ENCODE data around the gene ELANE. TPM values are rescaled to one million over a fixed set of nuclear protein-coding genes. Genes with fewer than 3 reads are reported as not detected.
"Not testable (repeated sequence)": the region's sequence is repeated elsewhere in the genome, so short reads cannot be mapped to it uniquely, and the experiment has no call there.

Gene ELANE
- total and polyA plus RNA-seq, 4 donors = 1.4 to 21.0 (median 9.3) TPM

DNA sequence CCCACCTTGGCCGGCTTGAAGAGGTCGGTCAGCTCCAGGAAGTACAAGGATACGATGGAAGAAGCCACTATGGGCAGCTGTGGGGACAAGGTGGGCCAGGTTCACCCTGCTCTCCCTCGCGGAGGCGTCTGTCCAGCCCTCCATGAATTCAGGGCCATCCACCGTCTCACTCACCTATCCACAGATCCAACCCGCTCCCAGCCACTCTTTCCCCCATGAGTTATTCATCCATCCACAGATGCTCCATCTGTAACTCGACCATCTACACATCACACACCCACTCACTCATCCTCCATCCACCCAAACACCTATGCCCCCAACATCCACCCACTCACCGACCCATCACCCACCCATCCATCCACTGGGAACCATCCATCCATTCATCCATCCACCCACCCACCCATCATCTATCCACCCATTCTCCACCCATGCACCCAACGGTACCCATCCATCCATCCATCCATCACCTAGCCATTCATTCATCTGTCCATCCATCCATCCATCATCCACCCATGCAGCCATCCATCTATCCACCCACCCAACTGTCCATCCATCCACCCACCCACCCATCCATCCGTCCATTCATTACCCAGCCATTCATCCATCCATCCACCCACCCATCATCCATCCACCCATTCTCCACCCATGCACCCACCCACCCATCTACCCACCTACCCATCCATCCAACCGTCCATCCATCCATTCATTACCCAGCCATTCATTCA is 36.2 kb upstream of the ELANE start:
- Histone ChIP-seq H3K9ac (ENCODE audit: insufficient read depth in 1 of 2, low read length in 2 of 2) (no peak overlapping the region), H3K27ac (ENCODE audit: low read depth in 1 of 2, low read length in 1 of 2) (no peak overlapping the region), H3K9me3 (ENCODE audit: control insufficient read depth in 4 of 4, insufficient read depth in 3 of 4, low read length in 3 of 4) (no peaks in the 10 kb centered on the region), H3K36me3 (ENCODE audit: control insufficient read depth in 4 of 4, insufficient read depth in 4 of 4, low read length in 4 of 4) (peaks cover 3 to 26% (median 11%) of the 10 kb centered on the region in 4 donors), H3K4me3 (no peak overlapping the region), H3K4me1 (ENCODE audit: control insufficient read depth in 5 of 5, insufficient read depth in 5 of 5, low read length in 5 of 5) (no peaks in the 10 kb centered on the region), H3K27me3 (ENCODE audit: control insufficient read depth in 3 of 3, insufficient read depth in 3 of 3, low read length in 2 of 3) (no peaks in the 10 kb centered on the region)
- TF ChIP-seq CTCF (IDR thresholded peaks at IDR 0.05; ENCODE audit: control extremely low read depth, extremely low read depth) = no peak
- WGBS, 2 donors = 94 to 97% methylated on average over 13 of the region's 13 CpGs
- DNase-seq (no peak), ATAC-seq (ENCODE audit: insufficient read depth, low FRiP score) (no peak)

- no peak for ATAC-seq (ENCODE audit: insufficient read depth, low FRiP score)
- H3K27me3 ChIP-seq (ENCODE audit: control insufficient read depth in 3 of 3, insufficient read depth in 3 of 3, low read length in 2 of 3) = no peaks in the 10 kb centered on the region
- H3K4me3 ChIP-seq = no peak overlapping the region
- H3K4me1 ChIP-seq (ENCODE audit: control insufficient read depth in 5 of 5, insufficient read depth in 5 of 5, low read length in 5 of 5) = peaks cover 0 to 2% (median 0%) of the 10 kb centered on the region in 5 donors
- no peak overlapping the region for H3K27ac ChIP-seq (ENCODE audit: low read depth in 1 of 2, low read length in 1 of 2)
- TF ChIP-seq CTCF (IDR thresholded peaks at IDR 0.05; ENCODE audit: control extremely low read depth, extremely low read depth) = no peak
- 88 to 98% methylated on average over 2 of the region's 2 CpGs for WGBS, 2 donors
- DNase-seq = no peak
- H3K36me3 ChIP-seq (ENCODE audit: control insufficient read depth in 4 of 4, insufficient read depth in 4 of 4, low read length in 4 of 4) = peaks cover 2 to 22% (median 8%) of the 10 kb centered on the region in 4 donors
- H3K9ac ChIP-seq (ENCODE audit: insufficient read depth in 1 of 2, low read length in 2 of 2) = no peak overlapping the region
- H3K9me3 ChIP-seq (ENCODE audit: control insufficient read depth in 4 of 4, insufficient read depth in 3 of 4, low read length in 3 of 4) = no peaks in the 10 kb centered on the region
Observed at GRCh38 chr19:816500-816857, 35.6 kb upstream of the ELANE start.

DNA sequence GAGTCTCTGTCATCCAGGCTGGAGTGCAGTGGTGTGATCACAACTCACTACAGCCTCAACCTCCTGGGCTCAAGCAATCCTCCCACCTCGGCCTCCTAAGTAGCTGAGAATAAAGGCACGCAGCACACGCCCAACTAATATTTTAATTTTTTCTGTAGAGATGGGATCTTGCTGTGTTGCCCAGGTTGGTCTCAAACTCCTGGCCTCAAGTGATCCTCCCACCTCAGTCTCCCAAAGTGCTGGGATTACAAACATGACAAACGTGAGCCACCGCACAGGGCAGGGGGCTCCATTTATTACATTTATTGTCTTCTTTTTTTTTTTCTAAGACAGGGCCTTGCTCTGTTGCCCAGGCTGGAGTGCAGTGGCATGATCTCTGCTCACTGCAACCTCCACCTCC is 31.9 kb upstream of the ELANE start:
- H3K36me3 ChIP-seq (ENCODE audit: control insufficient read depth in 4 of 4, insufficient read depth in 4 of 4, low read length in 4 of 4); DNase-seq; H3K27me3 ChIP-seq (ENCODE audit: control insufficient read depth in 3 of 3, insufficient read depth in 3 of 3, low read length in 2 of 3); H3K9me3 ChIP-seq (ENCODE audit: control insufficient read depth in 4 of 4, insufficient read depth in 3 of 4, low read length in 3 of 4); ATAC-seq (ENCODE audit: insufficient read depth, low FRiP score); H3K4me1 ChIP-seq (ENCODE audit: control insufficient read depth in 5 of 5, insufficient read depth in 5 of 5, low read length in 5 of 5); H3K9ac ChIP-seq (ENCODE audit: insufficient read depth in 1 of 2, low read length in 2 of 2); H3K4me3 ChIP-seq; H3K27ac ChIP-seq (ENCODE audit: low read depth in 1 of 2, low read length in 1 of 2): not testable (repeated sequence)
- 86 to 97% methylated on average over 5 of the region's 5 CpGs for WGBS, 2 donors

DNA sequence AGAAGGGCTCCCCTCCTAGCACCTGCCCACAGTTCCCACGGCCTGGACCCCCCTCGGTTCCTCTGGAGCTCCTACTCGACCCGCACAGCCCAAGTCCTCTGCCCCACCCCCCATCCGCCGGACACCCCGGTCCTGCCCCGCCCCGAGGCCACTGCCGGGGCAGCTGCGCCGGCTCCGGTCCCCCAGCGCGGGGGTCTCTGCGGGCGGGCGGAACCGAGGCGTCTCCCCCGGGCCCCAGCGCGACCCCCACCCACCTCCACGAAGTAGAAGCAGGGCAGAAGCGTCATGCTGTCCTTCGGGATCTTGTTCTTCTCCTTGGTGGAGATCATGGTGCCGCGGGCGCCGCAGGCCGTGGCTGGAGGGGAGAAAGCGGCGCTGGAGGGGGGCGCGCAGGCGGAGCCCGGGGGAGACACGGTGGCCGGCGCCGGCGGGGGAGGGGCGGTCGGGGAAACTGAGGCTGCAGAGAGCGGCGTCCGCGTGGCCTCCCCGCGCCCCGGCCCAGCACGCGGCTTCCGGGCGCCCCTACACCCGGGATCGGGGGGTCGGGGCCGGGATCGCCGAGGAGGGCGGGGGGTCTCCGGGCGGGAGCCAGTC is 30.8 kb upstream of the ELANE start:
- no peak overlapping the region for H3K27ac ChIP-seq (ENCODE audit: low read depth in 1 of 2, low read length in 1 of 2)
- no peak for TF ChIP-seq CTCF (IDR thresholded peaks at IDR 0.05; ENCODE audit: control extremely low read depth, extremely low read depth)
- 1 to 3% methylated on average over 32 to 64 of the region's 64 CpGs for WGBS, 2 donors
- H3K36me3 ChIP-seq (ENCODE audit: control insufficient read depth in 4 of 4, insufficient read depth in 4 of 4, low read length in 4 of 4) = peaks cover 0 to 2% (median 0%) of the 10 kb centered on the region in 4 donors
- peaks cover 0 to 4% (median 0%) of the 10 kb centered on the region in 3 donors for H3K27me3 ChIP-seq (ENCODE audit: control insufficient read depth in 3 of 3, insufficient read depth in 3 of 3, low read length in 2 of 3)
- ATAC-seq (ENCODE audit: insufficient read depth, low FRiP score) (no peak), DNase-seq (no peak)
- no peak overlapping the region for H3K9ac ChIP-seq (ENCODE audit: insufficient read depth in 1 of 2, low read length in 2 of 2)
- H3K4me1 ChIP-seq (ENCODE audit: control insufficient read depth in 5 of 5, insufficient read depth in 5 of 5, low read length in 5 of 5) = peaks cover 0 to 4% (median 2%) of the 10 kb centered on the region in 5 donors
- H3K4me3 ChIP-seq = no peak overlapping the region
- H3K9me3 ChIP-seq (ENCODE audit: control insufficient read depth in 4 of 4, insufficient read depth in 3 of 4, low read length in 3 of 4) = no peaks in the 10 kb centered on the region
